Measurements from ENCODE around the gene FCGR3A.
"Not testable (repeated sequence)": the region's sequence is repeated elsewhere in the genome, so short reads cannot be mapped to it uniquely, and the experiment has no call there.

The FCGR3A gene

DNA sequence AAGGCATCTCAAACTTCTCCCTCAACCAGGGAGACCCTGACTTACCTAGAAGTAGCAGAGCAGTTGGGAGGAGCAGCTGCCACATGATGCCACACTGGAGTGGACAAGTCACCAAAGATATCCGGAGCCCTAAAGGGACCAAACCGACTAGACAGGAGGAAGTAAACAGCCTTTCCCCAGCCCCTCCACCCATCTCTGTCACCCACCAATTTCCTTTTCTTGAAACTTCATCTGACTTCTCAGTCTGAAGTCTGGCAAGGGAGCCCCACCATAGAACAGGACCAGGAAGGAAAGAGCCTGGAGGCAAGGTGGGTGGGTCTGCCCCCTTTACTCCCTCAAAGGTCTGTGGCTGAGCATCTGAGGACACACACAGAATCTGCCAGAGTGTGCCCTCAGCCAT, at the start of gene FCGR3A:
Gene FCGR3A (minus strand): TSS at position 167 of the 400 bp plus-strand sequence. CDS start 82 bp downstream, at position 85.
- no peak for DNase-seq (ENCODE audit: extremely low read depth in 1 of 2, low read depth in 1 of 2)

GRCh38 chr1:161597077-161597476, 47.5 kb upstream of the FCGR3A start:
- not testable (repeated sequence) for DNase-seq (ENCODE audit: extremely low read depth in 1 of 2, low read depth in 1 of 2)

- not testable (repeated sequence) for DNase-seq (ENCODE audit: extremely low read depth in 1 of 2, low read depth in 1 of 2)
Measured at GRCh38 chr1:161595583-161595982, 46.0 kb upstream of the FCGR3A start.

DNA sequence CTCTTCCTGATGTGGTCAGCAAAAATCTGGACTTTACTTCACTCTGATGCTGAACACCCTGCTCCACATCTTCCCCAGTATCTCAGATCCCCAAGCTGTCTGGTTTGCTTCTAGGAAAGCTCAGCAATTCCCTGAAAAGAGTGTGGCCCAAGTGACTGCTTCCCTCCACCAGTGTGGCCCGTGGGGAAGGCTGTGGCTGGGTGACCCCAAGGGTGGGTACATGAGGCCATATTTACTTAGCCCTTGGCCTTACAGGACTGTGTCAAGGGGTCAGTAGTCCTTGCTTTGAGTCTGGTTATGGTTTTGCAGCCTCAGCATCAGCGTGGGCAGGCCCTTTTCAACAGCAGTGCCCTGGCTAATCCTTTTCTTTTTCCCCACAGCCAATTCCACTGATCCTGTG, 45.6 kb upstream of the FCGR3A start:
- DNase-seq (ENCODE audit: extremely low read depth in 1 of 2, low read depth in 1 of 2): not testable (repeated sequence)

DNA sequence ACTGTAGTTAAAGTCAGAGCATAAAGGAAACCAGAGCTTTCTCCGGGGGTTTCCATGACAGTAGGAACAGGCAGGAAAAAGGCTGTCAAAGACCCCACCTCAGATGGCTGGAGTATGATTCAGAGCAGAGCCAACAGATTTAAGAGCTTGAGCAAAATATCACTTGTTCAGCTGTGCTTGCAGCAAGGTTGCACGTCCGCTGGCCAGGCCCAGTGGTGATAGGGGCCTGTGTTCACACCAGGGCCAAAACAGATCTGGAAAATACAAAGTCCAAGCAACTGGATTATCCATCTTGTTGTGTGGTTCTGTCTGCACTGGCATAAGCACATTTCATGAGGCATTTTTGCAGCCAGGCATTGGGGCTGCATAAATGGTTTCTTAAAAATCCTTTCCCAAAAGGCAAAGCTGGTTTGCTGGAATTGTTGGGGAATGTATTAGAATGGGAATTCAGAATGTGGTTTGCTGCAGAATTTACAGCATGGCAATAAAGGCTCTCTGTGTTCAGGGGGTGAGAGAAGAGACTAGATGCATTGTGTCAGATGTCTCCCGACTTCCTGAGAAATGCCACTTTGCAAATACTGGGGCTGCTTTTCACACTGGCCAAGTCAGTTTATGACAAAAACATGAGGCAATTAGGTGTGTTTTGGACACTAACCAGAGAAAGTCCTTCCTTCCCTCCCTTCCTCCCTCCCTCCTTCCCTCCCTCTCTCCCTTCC, 44.8 kb upstream of the FCGR3A start:
- not testable (repeated sequence) for DNase-seq (ENCODE audit: extremely low read depth in 1 of 2, low read depth in 1 of 2)

DNA sequence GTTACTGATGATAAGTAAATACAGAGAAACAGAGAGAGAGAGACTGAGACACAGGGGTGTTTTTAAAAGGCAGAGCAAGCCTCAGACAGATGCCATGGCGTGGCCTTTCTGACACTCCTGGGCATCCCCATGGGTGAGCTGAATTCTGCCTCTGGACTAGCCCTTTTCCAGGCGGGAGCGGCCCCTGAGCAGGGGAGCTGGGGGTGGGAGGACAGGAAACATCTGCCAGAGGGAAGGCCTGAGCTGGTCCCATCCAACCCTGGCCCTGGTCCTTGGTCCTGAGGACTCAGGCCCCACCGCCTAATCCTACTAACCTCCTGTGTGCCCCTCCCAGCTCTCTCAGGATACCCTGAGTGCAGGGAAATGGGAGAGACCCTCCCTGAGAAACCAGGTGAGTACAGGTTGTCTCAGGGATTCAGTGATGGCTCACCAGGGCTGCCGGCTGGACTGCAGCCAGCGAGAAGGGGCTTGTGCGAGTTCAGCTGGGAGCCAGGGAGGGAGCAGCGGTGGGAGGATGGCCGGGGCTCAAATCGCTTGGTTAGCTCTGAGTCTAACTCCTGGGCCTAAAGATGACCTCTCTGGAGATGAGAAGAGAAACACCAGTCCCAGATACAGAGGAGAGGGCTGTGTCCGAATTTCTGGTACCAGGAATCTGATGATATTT, 43.6 kb upstream of the FCGR3A start:
- DNase-seq (ENCODE audit: extremely low read depth in 1 of 2, low read depth in 1 of 2): not testable (repeated sequence)

- not testable (repeated sequence) for DNase-seq (ENCODE audit: extremely low read depth in 1 of 2, low read depth in 1 of 2)
Measured at GRCh38 chr1:161592586-161592985, 43.0 kb upstream of the FCGR3A start.

GRCh38 chr1:161589920-161590319, 40.3 kb upstream of the FCGR3A start:
- not testable (repeated sequence) for DNase-seq (ENCODE audit: extremely low read depth in 1 of 2, low read depth in 1 of 2)

- DNase-seq (ENCODE audit: extremely low read depth in 1 of 2, low read depth in 1 of 2): not testable (repeated sequence)
Measured at GRCh38 chr1:161589365-161589764, 39.7 kb upstream of the FCGR3A start.

GRCh38 chr1:161588596-161588995, 39.0 kb upstream of the FCGR3A start:
- DNase-seq (ENCODE audit: extremely low read depth in 1 of 2, low read depth in 1 of 2): not testable (repeated sequence)

GRCh38 chr1:161582882-161583281, 33.3 kb upstream of the FCGR3A start:
- not testable (repeated sequence) for DNase-seq (ENCODE audit: extremely low read depth in 1 of 2, low read depth in 1 of 2)

- not testable (repeated sequence) for DNase-seq (ENCODE audit: extremely low read depth in 1 of 2, low read depth in 1 of 2)
Measured at GRCh38 chr1:161580879-161581537, 31.4 kb upstream of the FCGR3A start.

- not testable (repeated sequence) for DNase-seq (ENCODE audit: extremely low read depth in 1 of 2, low read depth in 1 of 2)
Measured at GRCh38 chr1:161579856-161580507, 30.4 kb upstream of the FCGR3A start.

GRCh38 chr1:161576676-161577075, 27.1 kb upstream of the FCGR3A start:
- DNase-seq (ENCODE audit: extremely low read depth in 1 of 2, low read depth in 1 of 2): not testable (repeated sequence)

DNA sequence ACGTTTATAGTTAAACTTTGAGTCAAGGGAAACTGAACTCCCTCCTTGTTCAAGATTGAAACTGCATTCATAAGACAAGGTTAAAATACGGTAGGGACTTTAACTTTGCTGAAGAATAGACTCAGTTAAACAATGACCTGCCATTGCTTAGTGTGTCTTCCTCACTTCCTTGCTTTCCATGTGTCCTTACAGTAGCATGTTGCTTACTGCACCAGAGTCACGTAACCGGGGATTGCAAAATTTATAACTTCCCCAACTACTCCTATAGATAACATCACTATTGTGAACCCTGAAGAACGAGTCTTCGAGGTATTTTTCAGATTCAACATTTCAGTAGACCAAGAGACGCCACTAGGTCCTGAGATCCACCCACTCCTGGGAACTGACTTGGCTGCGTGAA, 22.1 kb upstream of the FCGR3A start:
- DNase-seq (ENCODE audit: extremely low read depth in 1 of 2, low read depth in 1 of 2): not testable (repeated sequence)

GRCh38 chr1:161566602-161566960, 17.0 kb upstream of the FCGR3A start:
- not testable (repeated sequence) for DNase-seq (ENCODE audit: extremely low read depth in 1 of 2, low read depth in 1 of 2)

DNA sequence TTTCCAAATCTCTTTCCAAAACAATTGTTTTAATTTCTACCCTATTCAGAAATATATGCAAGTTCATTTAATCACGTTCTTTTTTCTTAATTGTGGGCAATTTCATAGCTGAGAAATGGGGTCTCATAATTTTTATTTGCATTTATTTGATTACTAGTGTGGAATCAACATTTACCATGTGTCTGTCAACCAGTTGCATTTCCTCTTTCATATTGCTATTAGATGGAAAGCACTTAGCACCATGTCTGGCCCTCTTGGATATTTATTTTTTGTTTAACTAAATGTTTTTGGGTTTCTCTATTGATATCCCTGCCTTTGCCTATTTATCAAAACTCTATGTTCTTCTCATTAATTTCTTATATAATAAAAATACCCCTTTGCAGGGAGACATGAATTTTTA, 13.9 kb upstream of the FCGR3A start:
- not testable (repeated sequence) for DNase-seq (ENCODE audit: extremely low read depth in 1 of 2, low read depth in 1 of 2)

- not testable (repeated sequence) for DNase-seq (ENCODE audit: extremely low read depth in 1 of 2, low read depth in 1 of 2)
Measured at GRCh38 chr1:161562441-161562840, 12.8 kb upstream of the FCGR3A start.

DNA sequence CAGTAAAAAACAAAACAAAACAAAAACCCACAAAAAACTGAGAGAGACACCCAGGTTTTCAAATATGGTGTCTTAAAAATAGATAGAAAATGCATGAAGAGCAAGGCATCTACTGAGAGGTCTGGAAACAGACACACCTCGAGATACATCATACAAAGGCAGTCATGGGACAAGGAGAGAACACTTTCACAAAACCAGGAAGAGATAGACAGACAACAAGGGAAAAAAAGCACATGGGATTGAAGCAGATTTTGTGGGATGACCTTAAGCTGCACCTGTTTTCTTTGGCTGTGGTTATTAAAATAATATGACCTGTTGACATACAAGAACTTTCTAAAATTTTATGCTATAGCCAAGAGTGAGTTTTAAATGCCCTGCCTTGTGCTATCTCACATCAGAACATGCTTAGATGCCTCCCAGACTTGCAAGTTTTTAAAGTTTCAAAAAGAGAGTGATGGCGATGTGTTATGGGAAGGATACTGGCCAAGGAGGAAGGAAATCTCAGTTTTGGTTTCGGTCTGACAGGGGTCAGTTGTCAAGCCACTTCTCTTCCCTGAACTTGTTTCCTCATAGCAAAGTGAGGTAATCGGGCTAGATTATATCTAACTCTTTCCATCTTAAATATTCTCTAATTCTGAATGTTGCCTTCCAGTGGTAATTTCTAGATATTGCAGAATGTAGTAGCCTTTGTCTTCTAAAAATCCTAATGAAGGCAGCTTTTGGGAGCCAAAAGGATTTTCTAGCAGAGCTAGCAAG, 11.5 kb upstream of the FCGR3A start:
- not testable (repeated sequence) for DNase-seq (ENCODE audit: extremely low read depth in 1 of 2, low read depth in 1 of 2)
